GM19025 (cell line): ENCODE data around the gene FOXP1.

Experiments
- ATAC-seq: cut with Tn5 transposase; IDR thresholded peaks from one replicate; pipeline ENCODE4 v1.9.1; 2021; ENCODE audit warnings: mild to moderate bottlenecking, low read depth, moderate library complexity; ENCODE audit not compliant: unreplicated experiment

The FOXP1 gene

GRCh38 chr3:71253169-71253568, 330.4 kb downstream of the FOXP1 start:
- no peak for ATAC-seq

GRCh38 chr3:71252466-71252865, 331.1 kb downstream of the FOXP1 start:
- no peak for ATAC-seq

DNA sequence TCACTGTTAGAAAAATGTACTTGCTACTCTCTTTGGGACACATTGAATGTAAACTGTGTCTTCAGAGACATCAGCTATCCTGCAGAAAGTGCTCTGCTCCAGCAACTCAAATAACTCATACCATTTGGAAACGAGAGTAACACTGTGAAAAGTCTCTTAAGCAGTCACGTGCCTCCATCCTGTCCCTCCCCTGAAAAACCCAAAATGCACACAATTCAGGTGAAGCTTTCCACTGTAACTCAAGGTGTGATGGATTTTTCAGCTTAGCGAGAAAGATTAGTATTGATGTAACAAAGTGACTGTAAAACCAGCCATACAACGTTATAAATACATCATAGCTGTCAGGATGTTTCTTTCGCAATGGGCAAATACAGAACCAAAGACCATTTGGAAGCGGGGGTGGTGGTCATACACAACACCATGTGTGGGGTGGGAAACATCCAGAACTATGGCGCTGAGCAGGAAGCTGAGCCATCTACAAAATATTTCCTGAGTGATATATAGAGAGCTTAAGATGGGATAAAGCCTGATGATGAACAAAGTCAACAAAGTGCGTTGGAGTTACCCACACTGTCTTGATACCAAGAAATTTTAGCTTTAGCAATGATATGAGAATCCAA, 332.3 kb downstream of the FOXP1 start:
- ATAC-seq: no peak

DNA sequence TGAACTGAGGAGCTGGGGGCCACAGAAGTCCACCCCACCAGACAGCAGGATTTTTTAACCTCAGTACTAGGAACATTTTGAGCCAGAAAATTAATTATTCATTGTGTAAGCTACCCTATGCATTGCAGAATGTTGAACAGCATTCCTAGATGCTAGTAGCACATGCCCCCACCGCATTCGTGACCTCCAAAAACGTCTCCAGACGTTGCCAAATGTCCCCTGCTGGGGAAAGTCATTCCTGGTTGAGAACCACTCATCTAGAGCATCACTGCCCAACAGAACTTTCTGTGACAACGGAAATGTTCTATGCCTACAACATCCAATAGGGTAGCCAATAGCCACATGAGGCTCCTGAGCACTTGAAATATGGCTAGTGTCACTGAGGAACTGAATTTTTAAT, 333.5 kb downstream of the FOXP1 start:
- no peak for ATAC-seq

DNA sequence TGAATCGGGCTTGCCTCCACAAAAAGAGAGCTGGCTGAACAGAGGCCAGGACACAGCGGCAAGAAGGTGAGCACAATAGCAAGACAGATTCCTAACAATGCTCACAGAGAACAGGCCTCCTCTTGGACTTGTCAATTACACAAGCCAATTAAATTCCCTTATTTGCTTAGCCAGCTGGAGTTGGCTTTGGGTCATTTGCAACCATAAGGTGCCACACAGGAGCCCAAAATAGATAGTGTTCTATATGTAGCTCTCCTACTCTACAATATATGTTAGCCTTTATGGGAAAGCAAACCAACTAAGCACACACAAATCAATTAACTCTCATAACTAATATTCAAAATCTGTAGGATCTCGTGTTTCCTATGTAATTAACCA, 335.6 kb downstream of the FOXP1 start:
- ATAC-seq: no peak

DNA sequence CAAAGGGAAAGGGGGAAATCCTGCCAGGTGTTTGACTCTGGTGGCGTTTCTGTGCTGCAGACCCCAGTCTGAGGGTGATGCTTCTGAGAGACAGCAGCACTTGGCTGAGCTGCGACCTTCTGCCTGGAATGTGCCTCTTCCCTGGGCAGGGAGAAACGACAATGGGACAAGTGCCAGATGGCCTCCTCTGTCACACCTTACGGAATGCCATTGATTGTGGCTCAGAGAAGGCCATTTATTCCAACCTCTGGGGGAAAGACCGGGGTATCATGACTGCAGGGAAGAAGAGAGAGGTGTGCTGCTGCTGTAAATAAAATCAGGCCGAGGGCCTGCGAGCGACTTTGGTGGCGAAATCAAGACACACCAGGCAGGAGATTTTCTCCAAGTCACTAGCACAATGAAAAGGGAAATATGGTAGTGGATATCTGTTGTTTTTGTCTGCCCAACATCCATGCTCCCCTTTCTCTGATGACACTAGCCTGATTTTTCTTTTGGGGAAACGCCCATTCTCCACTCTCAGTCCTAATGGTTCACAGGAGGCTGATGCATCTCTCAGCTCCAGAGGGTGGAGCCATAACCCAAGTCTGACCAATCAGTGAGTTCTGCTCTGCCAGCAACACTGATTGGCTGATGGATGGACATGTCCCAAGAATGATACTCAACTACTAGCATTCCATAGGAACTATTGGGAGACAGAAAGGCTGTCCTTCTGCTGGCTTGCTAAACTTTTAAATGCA, 336.1 kb downstream of the FOXP1 start:
- no peak for ATAC-seq

- ATAC-seq: no peak
Observed at GRCh38 chr3:71245971-71246880, 337.3 kb downstream of the FOXP1 start.

GRCh38 chr3:71244826-71245488, 338.6 kb downstream of the FOXP1 start:
- no peak for ATAC-seq

DNA sequence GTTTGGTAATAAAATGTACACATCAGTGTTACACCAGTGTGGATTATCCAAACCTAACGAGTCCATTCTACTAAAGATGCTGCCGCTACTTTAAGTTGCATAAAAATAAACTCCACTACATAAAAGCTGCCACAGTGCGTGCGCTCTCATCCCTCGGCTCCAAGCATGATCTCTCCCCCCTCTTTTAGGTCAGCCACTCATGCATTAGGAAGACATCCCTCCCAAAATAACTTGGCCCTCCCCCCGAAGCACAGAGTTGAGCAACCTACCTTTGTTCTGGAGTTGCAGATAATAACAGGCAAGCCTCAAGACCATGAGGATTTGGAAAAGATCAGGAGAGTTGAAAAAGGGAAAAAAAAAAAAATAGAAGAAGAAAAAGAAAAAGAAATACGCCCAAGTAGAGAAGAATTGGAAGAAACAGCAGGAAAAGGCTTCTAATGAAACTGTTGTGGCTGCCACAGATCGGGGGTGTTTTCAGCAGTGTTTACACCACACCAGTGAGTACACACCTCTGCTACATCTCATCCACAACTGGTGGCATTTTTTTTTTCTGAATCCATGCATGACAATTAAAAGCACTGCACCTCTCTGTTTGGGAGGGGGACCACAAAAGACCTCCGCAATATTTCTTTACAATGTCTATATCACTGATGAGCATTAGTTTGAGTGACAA, 339.2 kb downstream of the FOXP1 start:
- ATAC-seq: no peak

DNA sequence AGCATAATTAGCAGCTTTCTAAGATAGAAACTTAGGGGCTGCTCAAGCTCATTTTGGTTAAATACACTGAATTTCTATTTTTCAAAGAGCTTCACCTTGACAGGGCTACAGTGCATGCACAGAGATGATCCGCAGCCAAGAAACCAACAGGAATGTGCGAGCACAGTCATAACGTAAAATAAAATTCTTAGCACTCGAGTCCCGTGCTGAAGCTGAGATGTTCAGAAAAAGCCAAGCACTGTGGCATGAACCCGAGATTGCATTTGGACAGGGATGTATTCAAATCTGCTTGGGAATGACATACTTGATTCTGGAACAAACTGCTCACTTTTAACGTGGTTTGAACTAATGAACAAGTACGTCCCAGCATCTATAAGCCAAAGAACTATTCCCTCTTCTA, 340.3 kb downstream of the FOXP1 start:
- ATAC-seq: no peak

- no peak for ATAC-seq
Observed at GRCh38 chr3:71241981-71242560, 341.5 kb downstream of the FOXP1 start.

DNA sequence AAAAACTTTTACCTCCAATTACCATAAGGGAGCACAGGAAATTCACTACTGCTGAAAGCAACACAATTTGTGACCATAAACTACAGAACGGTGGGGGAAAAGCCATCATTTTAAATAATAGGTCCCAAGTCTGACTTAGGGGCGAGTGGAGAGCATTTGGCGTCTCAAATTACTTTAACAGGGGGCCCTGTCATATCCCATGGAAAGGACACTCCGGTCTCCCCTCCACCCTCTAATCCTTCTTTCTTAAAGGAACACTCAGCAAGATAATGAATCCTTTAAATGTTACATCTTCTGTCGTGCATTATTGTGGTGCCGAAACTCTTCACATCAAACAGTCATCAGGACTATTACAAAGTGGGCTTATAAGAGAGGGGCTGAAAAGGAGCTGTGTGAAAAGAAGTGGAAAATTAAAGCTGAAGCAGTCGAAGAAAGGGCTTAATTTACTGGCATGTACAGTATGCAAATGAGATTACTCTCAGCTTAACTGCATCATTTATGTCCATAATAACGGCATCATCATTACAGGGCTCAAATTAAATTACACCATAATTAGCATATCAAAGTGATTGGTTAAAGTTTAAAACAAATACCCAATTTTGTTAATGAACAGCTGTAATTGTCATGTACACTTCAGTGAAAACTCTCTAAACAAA, 342.2 kb downstream of the FOXP1 start:
- ATAC-seq: no peak

GRCh38 chr3:71240034-71240433, 343.5 kb downstream of the FOXP1 start:
- ATAC-seq: no peak

- no peak for ATAC-seq
Observed at GRCh38 chr3:71238355-71238757, 345.2 kb downstream of the FOXP1 start.

- ATAC-seq: no peak
Observed at GRCh38 chr3:71237672-71238071, 345.9 kb downstream of the FOXP1 start.

- no peak for ATAC-seq
Observed at GRCh38 chr3:71235846-71236245, 347.7 kb downstream of the FOXP1 start.

DNA sequence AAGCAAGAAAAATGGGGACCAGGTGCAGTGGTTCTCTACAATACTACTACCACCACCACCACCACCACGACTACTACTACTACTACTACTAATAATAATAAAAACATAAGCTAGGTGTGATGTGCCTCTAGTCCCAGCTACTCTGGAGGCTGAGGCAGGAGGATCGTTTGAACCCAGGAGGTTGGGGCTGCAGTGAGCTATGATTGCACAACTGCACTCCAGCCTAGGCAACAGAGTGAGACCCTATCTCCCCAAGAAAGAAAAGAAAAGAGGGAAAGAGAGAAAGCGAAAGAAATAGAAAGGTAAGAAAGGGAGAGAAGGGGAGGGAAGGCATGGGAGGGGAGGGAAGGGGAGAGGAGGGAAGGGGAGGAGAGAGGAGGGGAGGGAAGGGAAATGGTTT, 350.6 kb downstream of the FOXP1 start:
- ATAC-seq: no peak

DNA sequence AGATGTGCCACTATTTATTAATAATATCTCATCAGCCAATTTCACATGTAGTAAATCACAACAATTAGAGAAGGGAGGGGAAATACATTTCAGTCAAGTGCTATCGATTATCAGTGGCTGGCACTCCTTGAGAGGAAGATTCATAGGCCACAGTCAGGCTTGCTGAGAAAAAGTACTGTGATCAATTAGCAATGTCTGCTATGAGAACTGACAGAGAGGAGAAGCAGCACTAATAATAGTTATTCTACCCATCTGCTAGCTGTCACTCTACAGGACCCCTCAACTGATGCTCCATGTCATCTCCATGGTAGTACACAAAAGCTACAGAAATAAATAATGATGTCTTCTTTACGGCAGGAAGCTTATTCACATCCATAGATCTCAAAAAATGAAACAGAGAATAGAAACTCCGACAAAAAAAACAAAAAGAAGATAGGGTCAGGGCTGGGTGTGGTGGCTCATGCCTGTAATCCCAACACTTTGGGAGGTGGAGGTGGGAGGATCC, 351.3 kb downstream of the FOXP1 start:
- ATAC-seq: no peak

DNA sequence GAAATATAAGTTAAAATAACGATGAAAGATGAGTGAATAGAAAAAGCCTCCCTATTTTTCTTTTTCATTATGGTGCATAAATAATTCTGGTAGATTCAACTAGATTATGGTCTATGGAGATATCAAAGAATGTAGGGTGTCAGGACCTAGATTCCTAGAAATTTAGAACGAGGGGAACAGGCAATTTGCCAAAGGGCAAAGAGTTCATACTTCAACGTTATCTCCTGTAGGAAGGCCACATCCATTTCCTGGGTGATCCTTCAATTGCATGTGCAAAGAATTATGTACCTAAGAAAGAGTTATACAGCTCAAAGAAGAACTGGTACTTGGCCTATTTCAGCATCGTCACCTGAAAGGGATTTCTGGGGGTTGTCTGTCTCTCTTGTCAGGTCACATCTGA, 351.8 kb downstream of the FOXP1 start:
- no peak for ATAC-seq
